ENCODE data around the gene MRS2.
"Not testable (repeated sequence)": the region's sequence is repeated elsewhere in the genome, so short reads cannot be mapped to it uniquely, and the experiment has no call there.

The MRS2 gene

DNA sequence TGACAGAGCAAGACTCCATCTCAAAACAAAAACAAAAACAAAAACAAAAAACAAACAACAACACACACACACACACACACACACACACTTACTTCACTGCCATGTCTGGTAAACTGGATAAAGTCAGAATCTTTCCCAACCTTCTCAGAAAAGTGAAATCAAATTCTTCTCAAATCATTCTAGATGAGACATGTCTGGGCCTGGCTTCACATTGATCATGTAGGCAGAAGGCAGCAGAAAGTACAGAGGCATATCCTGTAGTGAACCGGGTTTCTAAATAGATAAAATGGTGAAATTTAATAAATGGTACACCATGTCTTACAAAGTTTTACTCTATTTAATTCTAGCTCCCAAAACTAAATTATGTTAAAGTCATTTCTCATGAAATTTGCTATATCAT, 14.9 kb upstream of the MRS2 start:
- no peak for DNase-seq (ENCODE audit: low read depth)

DNA sequence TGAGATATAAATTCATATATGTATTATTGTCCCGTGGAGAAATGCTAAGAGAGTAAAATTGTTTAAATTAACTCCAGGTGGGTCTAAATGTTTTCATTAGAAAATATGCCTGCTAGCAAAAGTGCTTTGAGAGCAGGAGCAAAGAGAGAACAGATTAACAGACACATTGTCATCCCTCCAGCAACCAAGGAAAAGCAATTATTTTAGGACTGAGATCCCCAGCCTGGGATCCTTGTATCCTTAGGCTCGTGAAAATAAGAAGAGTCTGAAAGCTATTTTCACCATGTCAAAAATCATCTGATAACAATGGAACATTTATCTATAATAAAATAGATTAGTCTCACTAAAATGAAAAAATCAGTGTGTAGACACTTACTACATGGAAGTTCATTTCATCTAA, 11.5 kb upstream of the MRS2 start:
- no peak for DNase-seq (ENCODE audit: low read depth)

DNA sequence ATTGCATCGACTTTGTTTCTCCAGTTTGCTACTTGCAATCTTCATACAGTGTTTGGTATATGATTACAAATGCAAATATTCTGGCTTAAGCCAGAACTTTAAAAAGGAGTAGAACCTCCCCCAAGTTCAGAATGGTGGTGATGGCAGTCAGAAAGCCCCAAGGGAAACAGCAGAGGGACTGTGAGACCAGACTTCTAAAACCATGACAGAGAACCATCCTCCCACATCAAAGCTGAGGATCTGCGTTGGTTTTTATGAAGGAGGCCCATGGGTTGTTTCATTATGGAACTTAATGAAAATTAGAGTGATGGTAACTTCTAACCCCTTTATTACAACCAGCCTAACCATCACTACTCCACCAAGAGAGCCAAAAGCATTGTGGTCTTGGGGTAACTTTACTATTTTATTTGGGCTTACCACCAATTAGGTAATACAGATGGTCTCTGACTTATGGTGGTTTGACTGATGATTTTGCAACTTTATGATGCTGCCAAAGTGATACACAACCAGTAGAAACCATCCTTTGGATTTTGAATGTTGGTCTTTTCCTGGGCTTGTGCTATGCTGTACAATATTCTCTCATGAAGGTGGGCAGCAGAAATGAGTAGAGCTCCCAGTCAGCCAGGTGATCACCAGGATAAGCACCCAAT, 10.9 kb upstream of the MRS2 start:
- DNase-seq (ENCODE audit: low read depth) = no peak

DNA sequence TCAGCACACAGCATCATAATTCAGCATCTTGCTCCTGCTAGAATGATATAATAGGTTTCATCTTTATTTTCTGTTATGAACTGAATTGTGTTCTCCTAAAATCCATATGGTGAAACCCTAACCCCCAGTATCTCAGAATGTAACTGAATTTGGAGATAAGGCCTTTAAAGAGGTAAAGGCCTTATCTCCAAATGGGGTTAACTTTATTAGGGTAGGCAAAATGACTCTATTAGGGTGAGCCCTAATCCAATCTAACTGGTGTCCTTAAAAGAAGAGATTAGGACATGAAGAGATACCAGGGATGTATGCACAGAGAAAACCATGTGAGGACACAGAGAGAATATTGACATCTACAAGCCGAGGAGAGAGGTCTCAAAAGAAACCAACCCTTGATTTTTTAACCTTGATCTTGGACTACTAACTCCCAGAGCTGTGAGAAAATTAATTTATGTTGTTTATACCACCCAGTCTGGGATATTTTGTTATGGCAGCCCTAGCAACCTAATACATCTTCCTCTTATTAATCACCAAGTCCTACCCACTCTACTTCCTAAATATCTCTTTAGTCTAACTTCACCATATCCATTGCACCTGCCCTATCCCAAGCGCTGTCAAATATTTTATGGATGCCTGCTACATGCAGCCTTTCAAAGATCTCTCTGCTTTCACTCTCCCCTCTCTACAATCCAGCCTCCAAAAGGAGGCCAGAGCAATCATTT, 8.5 kb upstream of the MRS2 start:
- no peak for DNase-seq (ENCODE audit: low read depth)

DNA sequence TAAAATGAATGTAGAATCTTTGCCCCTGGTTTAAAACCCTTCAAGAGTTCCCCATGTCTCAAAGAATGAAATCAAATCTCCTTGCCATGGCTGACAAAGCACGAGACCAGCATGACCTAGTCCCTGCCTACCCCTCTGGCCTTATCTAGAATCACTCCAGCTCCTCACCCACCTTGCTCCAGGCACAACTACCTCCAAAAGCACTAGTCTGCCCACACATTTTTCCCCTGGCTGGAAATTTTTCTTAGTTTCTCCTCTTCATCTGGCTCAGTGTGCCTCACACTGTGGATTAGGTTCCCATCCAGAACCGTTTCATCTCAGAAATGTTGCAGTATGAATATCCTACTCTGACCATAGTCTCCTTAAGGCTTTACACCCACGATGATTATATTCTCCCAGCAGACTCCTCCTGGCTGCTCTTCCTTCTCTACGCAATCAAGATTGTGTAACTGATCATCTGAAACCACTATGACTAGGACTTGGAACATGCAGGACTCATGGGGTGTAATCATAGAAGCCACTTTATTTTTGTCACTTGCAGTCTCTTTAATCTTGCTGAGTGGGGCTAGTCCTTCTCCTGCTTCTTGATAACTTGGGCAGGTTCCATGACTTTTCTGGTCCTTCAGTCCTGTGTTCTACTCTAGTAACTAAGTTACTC, 7.8 kb upstream of the MRS2 start:
- DNase-seq (ENCODE audit: low read depth) = peak; percentile 34

DNA sequence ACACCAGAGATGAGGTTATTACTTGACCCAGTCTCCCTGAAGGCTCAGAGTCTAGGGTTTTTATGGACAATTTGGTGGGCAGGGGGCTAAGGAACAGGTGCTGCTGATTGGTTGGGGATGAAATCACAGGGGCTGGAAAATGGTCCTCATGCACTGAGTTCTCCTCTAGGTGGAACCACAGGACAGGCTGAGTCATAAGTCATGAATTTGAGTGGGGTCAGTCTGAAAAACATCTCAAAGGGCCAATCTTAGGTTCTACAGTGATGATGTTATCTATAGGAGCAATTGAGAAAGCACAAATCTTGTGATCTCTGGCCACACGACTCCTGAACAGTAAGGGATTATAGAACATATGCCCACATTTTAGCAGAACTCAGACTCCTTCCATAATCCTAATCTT, 5.9 kb upstream of the MRS2 start:
- no peak for DNase-seq (ENCODE audit: low read depth)

DNA sequence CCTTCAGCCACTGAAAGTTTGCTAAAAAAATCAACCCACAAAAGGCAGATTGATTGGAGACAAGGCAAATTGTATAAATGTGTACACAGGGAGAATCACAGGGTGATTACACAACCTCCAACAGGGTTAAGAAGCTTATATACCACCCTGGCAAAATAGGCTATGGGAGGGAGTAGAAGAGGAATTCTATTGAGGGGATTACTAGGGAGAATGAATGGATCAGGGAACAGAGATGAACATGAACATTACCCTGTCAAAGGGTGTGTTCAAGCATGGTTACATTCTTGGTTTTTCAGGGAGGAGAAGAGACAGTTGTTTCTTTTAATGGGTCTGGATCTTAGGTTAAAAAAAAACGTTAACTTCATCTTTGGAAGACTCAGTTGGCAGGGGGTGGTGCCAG, 5.1 kb upstream of the MRS2 start:
- DNase-seq (ENCODE audit: low read depth) = no peak

DNA sequence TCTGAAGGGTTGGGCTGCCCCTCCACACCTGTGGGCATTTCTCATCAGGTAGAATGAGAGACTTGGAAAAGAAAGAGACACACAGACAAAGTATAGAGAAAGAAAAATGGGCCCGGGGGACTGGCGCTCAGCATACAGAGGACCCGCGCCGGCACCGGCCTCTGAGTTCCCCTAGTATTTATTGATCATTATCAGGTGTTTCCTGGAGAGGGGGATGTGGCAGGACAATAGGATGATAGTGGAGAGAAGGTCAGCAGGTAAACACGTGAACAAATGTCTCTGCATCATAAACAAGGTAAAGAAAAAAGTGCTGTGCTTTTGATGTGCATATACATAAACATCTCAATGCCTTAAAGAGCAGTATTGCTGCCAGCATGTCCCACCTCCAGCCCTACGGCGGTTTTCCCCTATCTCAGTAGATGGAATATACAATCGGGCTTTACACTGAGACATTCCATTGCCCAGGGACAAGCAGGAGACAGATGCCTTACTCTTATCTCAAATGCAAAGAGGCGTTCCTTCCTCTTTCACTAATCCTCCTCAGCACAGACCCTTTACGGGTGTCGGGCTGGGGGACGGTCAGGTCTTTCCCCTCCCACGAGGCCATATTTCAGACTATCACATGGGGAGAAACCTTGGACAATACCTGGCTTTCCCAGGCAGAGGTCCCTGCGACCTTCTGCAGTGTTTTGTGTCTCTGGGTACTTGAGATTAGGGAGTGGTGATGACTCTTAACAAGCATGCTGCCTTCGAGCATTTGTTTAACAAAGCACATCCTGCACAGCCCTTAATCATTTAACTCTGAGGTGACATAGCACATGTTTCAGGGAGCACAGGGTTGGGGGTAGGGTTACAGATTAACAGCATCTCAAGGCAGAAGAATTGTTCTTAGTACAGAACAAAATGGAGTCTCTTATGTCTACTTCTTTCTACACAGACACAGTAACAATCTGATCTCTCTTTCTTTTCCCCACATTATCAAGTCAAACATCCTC, 2.4 kb upstream of the MRS2 start:
- not testable (repeated sequence) for DNase-seq (ENCODE audit: low read depth)

DNA sequence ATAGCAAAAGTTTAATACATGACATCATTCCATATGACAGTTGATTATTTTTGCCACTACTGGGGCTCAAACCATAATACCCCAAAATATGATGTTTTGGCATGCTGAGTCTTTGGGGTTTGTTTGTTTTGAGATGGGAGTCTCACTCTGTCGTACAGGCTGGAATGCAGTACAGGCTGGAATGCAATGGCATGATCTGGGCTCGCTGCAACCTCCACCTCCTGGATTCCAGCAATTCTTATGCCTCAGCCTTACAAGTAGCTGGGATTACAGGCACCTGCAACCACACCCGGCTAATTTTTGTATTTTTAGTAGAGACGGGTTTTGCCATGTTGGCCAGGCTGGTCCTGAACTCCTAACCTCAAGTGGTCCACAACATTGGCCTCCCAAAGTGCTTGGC, 1.3 kb upstream of the MRS2 start:
- DNase-seq (ENCODE audit: low read depth) = no peak

DNA sequence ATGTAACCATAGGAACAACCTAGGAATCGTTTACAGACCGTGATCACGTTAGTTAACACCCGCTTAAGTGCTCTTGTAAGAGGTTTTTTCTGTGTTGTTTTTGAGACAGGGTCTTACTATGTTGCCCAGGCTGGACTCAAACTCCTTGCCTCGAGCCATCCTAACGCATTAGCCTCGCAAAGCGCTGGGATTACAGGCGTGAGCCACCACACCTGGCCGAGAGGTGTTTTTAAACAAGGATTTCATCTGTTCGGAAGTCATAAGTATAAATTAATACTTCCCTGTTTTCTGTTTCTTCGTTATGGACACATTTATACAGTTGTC, 727 bp downstream of the MRS2 start:
- DNase-seq (ENCODE audit: low read depth) = peak; percentile 2

DNA sequence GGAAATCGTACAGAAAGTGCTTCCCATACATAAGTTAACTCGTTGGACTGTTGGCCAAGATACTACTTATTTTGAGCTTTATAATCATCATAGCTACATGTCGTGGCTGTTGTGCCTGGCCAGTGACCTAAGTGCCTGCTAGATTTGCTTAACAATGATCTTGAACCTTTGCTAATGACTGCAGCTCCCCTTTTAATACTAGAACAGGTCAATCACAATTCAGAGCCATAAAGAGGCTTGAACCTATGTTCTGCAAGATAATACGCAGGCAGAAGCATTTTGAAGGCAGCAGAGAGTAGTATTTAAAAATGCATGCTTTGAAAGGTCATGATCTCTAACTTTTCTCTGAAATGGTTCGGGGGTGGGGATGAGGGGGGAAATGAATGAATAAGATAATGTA, 2.5 kb downstream of the MRS2 start:
- DNase-seq (ENCODE audit: low read depth) = no peak

DNA sequence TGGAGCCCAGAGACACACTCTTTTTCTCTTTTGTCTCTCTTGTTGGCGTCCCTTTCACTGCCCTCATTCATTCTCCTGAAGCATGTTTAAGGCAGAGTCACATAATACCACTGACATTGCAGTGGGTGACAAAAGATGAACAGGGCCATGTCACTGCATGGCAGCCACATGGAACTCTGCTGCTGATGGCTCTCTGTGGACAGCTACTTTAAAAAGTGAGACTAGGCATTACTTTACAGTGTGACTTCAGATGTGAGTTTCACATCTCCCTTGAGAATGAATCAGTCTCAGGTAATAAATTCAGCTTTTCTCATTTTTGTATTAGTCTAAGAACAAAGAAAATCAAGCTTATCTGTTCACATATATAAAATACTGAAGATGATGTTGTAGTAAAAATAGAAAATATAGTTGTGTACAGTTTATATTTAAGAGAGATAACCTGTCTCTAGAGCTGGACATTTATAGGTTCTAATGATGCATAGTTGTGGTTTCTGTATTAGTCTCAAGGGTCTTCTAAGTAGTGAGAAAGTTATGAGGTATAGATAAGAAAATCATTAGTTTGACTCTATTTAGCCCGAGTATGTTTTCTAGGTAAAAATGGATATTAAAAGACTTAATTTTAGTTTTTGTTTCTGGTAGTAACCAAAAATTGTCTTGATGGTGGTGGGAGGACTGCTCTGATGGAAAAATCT, 6.1 kb downstream of the MRS2 start:
- no peak for DNase-seq (ENCODE audit: low read depth)

DNA sequence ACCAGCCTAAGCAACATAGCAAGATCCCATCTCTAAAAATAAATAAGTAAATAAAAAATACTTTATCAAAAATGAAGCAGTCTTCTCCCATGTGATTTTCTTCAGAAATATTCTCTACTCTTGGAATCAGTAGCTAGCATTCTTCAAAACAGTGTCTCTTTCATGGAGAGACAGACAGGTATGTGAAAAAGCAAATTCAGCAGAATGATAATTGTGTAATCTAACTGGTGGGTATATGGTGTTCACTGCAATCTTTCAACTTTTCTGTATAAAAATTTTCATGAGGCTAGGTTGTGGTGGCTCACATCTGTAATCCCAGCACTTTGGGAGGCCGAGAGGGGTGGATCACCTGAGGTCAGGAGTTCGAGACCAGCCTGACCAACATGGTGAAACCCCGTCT, 7.9 kb downstream of the MRS2 start:
- DNase-seq (ENCODE audit: low read depth) = no peak

DNA sequence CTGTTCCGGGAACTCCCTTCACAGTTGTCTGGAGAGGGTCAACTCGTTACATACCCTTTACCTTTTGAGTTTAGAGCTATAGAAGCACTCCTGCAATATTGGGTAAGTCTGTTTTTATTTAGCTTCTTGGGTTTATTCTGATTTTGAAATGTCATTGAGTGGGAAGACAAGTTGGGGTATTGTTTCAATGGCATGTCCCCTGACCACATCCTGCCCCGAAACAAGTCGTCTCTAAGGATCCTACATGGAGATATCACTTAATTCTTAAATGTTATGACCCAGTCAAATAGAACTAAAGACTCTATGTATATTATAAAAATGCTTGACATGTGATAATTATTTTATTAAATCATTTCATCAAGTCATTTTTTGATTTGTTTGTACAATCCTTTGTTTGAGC, 9.6 kb downstream of the MRS2 start:
- no peak for DNase-seq (ENCODE audit: low read depth)

DNA sequence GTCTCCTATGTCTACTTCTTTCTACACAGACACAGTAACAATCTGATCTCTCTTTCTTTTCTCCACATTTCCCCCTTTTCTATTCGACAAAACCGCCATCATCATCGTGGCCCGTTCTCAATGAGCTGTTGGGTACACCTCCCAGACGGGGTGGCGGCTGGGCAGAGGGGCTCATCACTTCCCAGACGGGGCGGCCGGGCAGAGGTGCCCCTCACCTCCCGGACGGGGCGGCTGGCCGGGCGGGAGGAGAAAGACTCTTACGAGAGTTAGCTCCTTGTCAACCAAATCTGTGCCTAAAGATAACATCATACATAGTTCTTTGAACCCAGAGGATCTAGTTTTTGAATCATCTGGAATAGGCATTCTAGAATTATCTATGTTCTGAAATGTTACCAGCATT, 11.8 kb downstream of the MRS2 start:
- not testable (repeated sequence) for DNase-seq (ENCODE audit: low read depth)

DNA sequence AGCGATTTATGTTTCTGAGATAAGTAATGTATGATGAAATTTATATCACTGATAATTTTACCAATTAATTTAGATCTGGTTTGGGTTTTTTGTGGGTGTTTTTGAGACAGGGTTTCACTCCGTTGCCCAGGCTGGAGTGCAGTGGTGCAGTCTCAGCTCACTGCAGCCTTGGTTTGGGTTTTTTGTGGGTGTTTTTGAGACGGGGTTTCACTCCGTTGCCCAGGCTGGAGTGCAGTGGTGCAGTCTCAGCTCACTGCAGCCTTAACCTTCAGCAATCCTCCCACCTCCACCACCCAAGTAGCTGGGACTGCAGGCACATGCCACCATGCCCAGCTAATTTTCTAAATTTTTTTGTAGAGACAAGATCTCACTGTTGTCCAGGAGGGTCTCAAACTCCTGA, 13.0 kb downstream of the MRS2 start:
- DNase-seq (ENCODE audit: low read depth) = no peak

DNA sequence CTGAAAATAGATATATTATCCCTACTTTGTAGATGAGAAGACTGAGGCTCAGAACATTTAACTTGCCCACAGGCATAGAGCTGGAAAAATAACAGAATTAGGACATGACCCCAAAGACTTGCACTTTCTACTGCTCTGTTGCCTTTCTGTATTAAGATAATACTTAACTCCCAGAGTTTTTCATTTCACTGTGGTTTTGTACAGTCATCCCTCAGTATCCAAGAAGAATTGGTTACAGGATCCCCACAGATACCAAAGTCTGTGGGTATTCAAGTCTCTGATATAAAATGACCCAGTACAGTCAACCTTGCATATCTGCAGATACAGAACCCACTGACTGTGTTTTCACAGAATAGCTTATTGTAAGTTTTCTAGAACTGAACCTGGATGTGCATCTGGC, 16.8 kb downstream of the MRS2 start:
- no peak for DNase-seq (ENCODE audit: low read depth)

DNA sequence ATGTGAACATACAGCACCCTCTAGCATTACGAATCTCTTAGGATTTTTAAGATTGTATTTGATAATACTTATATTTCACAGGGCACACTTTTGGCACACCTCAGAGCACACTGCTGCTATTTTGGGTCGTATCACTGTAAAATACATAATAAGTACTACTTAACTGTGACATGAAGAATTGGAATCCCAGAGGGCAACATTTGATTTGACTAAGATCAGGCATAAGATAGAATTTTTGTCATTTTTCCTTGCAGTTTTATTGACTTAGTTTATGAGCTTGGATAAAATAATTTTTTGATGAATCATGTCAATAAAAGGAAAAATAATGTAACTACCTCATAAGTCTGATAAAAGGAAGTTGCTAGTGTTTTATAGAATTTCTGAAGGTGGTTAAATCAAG, 22.4 kb downstream of the MRS2 start:
- no peak for DNase-seq (ENCODE audit: low read depth)

DNA sequence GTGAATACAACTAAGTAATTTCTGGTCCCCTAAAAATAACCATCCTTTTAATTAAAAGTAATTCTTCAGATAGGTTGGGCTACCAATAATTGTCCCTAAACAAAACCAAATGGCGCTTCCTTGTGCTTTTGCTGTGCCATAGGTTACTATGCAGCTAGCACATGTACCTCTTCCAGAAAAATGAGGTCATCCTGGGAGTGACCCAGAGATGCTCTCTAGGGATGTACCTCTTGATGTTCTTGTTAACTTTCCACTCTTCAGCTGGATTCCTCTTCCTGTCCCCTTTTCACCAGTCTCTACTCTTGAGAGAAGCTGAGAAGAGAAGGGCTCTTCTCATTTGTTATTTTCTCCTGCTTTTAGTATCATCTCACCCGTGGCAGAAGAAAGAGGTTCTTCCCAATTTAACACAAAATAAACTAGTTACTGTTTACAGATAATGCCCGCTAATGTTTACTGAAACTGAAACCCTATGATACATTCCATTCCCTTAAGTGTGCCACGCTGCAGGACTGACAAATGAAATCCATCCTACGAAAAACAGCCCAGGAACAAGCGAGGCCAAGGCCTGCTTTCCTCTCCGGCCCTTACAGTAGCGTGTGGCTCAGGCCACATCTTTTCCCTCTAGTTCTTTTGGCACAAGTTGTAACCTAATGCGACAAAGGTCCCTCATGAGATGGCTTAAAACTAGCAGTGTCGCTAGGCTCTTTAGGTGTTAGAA, 24.2 kb downstream of the MRS2 start:
- peak; percentile 4 for DNase-seq (ENCODE audit: low read depth)

DNA sequence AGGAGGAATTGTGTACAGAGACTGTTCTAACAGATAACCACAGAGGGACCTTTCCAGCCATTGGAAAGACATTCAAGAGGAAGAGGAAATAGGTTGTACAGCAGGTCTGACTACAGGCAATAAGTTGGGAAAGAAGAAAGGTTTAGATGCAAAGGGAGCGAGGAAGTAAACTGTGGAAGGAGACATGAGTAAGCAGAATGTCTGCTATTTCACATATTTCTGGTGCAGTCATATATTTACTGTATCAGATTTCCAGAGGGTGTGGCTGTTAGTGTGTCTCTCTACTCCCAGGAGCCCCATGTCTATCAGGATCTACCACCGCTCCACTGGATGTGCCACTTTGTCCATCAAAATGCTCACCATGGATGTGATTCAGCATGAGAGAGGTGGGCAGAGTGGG, 25.9 kb downstream of the MRS2 start:
- DNase-seq (ENCODE audit: low read depth) = no peak

DNA sequence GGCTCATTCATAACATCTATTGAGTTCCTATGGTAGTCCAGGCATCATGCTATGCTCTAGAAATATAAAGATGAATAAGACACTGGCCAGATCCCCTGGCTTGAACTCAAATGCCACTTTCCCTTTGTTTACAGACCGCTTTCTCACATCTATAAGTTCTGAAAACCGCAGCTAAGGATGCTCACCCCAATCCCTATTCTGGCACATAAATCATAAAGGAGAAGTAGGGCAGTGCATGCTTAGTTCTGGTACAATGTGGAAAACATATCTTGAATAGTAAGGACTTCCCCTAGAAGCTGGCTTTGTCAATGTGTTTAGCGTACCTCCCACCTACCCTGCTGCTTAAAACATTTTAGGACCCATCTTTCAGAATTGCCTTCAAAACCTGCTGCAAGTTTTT, 26.4 kb downstream of the MRS2 start:
- no peak for DNase-seq (ENCODE audit: low read depth)

Measured in fibroblast of the conjunctiva (primary cell).